ENCODE data around the gene CDK5RAP2. TPM values are rescaled to one million over a fixed set of nuclear protein-coding genes. Genes with fewer than 3 reads are reported as not detected.

Gene CDK5RAP2
- total RNA-seq, 1 donor from 2014 or later, result 63.6 TPM

- Histone ChIP-seq H3K4me1 (peaks cover 32% of the 10 kb centered on the region), H3K27me3 (ENCODE audit: low read depth) (no peaks in the 10 kb centered on the region), H3K4me3 (no peak overlapping the region), H3K27ac (replicated peaks) (no peak overlapping the region), H3K9me3 (replicated peaks) (peaks cover 9% of the 10 kb centered on the region), H3K36me3 (peaks cover 1% of the 10 kb centered on the region)
- DNase-seq, result no peak
- intact Hi-C loops (cut with micrococcal nuclease), result no loop called here
- no peak for TF ChIP-seq CTCF (IDR thresholded peaks at IDR 0.05; ENCODE audit: borderline replicate concordance)
These were observed 195.7 kb downstream of the CDK5RAP2 start for GRCh38 chr9:120383999-120384924.

- Histone ChIP-seq H3K27me3 (ENCODE audit: low read depth) (no peaks in the 10 kb centered on the region), H3K4me3 (no peak overlapping the region), H3K4me1 (peaks cover 26% of the 10 kb centered on the region), H3K27ac (replicated peaks) (no peak overlapping the region), H3K9me3 (replicated peaks) (peaks cover 13% of the 10 kb centered on the region), H3K36me3 (no peaks in the 10 kb centered on the region)
- DNase-seq, result no peak
- intact Hi-C loops (cut with micrococcal nuclease), result no loop called here
- TF ChIP-seq CTCF (IDR thresholded peaks at IDR 0.05; ENCODE audit: borderline replicate concordance), result no peak
These were observed 196.4 kb downstream of the CDK5RAP2 start for GRCh38 chr9:120383611-120383998.

- H3K27ac ChIP-seq (replicated peaks), result no peak overlapping the region
- DNase-seq, result no peak
- no peak for TF ChIP-seq CTCF (IDR thresholded peaks at IDR 0.05; ENCODE audit: borderline replicate concordance)
- H3K4me3 ChIP-seq, result no peak overlapping the region
- H3K27me3 ChIP-seq (ENCODE audit: low read depth), result no peaks in the 10 kb centered on the region
- intact Hi-C loops (cut with micrococcal nuclease), result no loop called here
- peaks cover 16% of the 10 kb centered on the region for H3K4me1 ChIP-seq
- no peaks in the 10 kb centered on the region for H3K36me3 ChIP-seq
- H3K9me3 ChIP-seq (replicated peaks), result peaks cover 22% of the 10 kb centered on the region
These were observed 197.5 kb downstream of the CDK5RAP2 start for GRCh38 chr9:120382453-120382852.

GRCh38 chr9:120381839-120382238, 198.1 kb downstream of the CDK5RAP2 start:
- Histone ChIP-seq H3K27ac (replicated peaks) (no peak overlapping the region), H3K4me1 (peaks cover 11% of the 10 kb centered on the region), H3K36me3 (no peaks in the 10 kb centered on the region), H3K9me3 (replicated peaks) (peaks cover 22% of the 10 kb centered on the region), H3K4me3 (no peak overlapping the region), H3K27me3 (ENCODE audit: low read depth) (no peaks in the 10 kb centered on the region)
- intact Hi-C loops (cut with micrococcal nuclease), result no loop called here
- no peak for TF ChIP-seq CTCF (IDR thresholded peaks at IDR 0.05; ENCODE audit: borderline replicate concordance)
- DNase-seq, result no peak

- Histone ChIP-seq H3K9me3 (replicated peaks) (peaks cover 22% of the 10 kb centered on the region), H3K27me3 (ENCODE audit: low read depth) (no peaks in the 10 kb centered on the region), H3K27ac (replicated peaks) (no peak overlapping the region), H3K36me3 (no peaks in the 10 kb centered on the region), H3K4me3 (no peak overlapping the region), H3K4me1 (no peaks in the 10 kb centered on the region)
- no peak for DNase-seq
- no peak for TF ChIP-seq CTCF (IDR thresholded peaks at IDR 0.05; ENCODE audit: borderline replicate concordance)
- intact Hi-C loops (cut with micrococcal nuclease), result no loop called here
These were observed 200.4 kb downstream of the CDK5RAP2 start for GRCh38 chr9:120379611-120380010.
